Hair follicle dermal papilla cell (primary cell): Measurements from ENCODE around the gene RBMS2. TPM values are rescaled to one million over a fixed set of nuclear protein-coding genes. Genes with fewer than 3 reads are reported as not detected.
A peak's percentile ranks its signal among the peaks of the same experiment; 100 is the strongest.

ENCODE experiments used
- small RNA-seq: library from RNA; depleted of rRNA; stranded (forward); fragments of <200 nt; gene quantifications from one replicate; pipeline ENCODE3, GENCODE V24; 2012
- total RNA-seq: library from RNA; depleted of rRNA; stranded (reverse); fragments of >200 nt; gene quantifications from 2 replicates; pipeline ENCODE4 v1.2.3, GENCODE V29; 2012

RBMS2 gene, protein sequence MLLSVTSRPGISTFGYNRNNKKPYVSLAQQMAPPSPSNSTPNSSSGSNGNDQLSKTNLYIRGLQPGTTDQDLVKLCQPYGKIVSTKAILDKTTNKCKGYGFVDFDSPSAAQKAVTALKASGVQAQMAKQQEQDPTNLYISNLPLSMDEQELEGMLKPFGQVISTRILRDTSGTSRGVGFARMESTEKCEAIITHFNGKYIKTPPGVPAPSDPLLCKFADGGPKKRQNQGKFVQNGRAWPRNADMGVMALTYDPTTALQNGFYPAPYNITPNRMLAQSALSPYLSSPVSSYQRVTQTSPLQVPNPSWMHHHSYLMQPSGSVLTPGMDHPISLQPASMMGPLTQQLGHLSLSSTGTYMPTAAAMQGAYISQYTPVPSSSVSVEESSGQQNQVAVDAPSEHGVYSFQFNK
- total RNA-seq: 25.7 and 26.0 TPM in 2 replicates

GRCh38 chr12:56521590-56522371, at the start of gene RBMS2:
TSS of gene RBMS2 (plus strand) at chr12:56521820. CDS start at chr12:56522024, 204 bp downstream.

DNA sequence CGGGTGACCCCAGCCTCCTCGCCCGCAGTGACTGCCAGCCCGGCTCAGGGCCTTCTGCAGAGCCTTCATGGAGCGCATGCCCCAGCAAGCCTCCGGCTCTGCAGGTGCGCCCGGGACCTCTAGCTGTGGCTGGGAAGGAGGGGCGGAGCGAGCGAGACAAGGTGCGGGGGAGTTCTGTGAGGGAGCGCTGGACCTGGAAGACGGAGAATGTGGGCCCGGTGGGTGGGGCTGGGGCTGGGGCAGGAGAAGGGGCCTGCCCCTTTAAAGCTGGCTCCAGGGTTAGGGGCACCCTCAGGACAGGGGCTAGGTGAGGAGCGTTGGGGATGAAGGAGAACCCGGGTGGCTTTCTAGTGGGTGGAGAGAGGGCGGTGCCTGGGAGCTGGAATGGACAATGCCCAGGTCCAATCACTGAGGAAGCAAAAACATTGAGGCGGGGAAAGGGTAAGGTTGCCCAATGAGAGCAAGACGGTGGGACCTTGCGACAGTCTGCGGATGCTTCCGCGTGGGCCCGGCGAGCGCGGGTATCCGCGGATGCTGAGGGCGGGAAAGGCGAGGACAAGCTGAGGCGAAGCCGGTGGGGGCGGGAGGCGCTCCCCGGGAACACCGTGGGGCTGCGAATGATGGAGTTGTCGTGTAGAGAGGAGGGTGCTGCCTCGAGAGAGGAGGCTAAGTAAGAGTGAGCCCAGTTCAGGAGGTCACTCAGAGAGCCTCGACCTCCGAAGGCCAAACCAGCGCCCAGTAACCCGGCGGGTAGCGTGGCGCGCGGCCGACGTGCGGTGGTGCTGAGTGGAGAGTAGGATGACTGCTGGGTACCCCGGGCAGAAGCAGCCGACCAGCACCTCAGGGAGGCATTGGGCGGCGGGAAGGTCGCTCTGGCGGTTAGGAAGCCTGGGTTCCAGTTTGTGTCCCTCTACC, 33.3 kb upstream of the RBMS2 start, which contains the start of gene GLS2:
TSS of gene GLS2 (minus strand) at position 121 of the 915 bp plus-strand sequence. CDS start at position 78, 43 bp downstream.

DNA sequence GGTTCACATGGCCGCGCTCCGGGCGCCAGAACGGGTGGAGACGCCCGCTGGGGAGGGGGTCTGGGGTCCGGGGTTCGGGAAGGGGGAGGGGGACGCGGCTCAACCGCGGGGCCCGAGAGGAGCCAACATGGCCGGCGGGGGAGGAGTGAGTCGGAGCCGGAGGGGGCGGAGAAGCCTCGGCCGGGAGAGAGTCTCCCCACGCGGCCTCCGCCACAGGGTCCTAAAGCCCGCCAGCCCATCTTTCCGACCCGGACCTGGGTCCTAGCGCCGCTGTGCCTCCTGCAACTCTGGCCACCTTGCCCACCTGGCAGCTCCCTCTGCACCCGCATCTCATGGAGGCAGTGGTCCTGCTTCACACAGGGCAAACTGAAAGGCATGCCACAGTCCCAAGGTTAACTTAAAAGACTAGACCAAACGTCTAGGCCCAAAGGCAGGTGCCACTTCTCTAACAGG, 108.6 kb downstream of the RBMS2 start, which contains the start of gene BAZ2A:
TSS of gene BAZ2A (minus strand) at position 147 of the 453 bp plus-strand sequence. CDS start 12,796 bp downstream, outside the sequence.

Small RNA genes lying within 50 kb of the gene (small RNA-seq; reads per million reads assigned to genes)
- not detected for gene RNU6-343P
- gene SNORD59A: 10,081 reads per million, percentile 100 among the genes with 10 or more reads in this experiment

Other genes with a start within 250 kb of the RBMS2 start
- gene CS, start 221.5 kb upstream of the RBMS2 start, total RNA-seq: 91.3 and 105 TPM in 2 replicates
- 57.2 and 59.7 TPM in 2 replicates for gene CNPY2, start 205.8 kb upstream of the RBMS2 start, total RNA-seq
- gene PAN2, start 187.8 kb upstream of the RBMS2 start, total RNA-seq: 19.2 and 34.2 TPM in 2 replicates
- not detected in 2 replicates for gene IL23A, start 182.9 kb upstream of the RBMS2 start, total RNA-seq
- 671 and 690 TPM in 2 replicates for gene STAT2, start 161.7 kb upstream of the RBMS2 start, total RNA-seq
- not detected in 2 replicates for gene APOF, start 159.0 kb upstream of the RBMS2 start, total RNA-seq
- gene TIMELESS, start 72.4 kb upstream of the RBMS2 start, total RNA-seq: 2.6 and 3.4 TPM in 2 replicates
- 0.32 TPM in 1 of 2 replicates, not detected in the other for gene MIP, start 67.2 kb upstream of the RBMS2 start, total RNA-seq
- gene SPRYD4, start 53.2 kb upstream of the RBMS2 start, total RNA-seq: 2.8 and 2.9 TPM in 2 replicates
- gene GLS2, start 33.7 kb upstream of the RBMS2 start, total RNA-seq: not detected in 2 replicates
- 55.4 and 65.2 TPM in 2 replicates for gene BAZ2A, start 108.5 kb downstream of the RBMS2 start, total RNA-seq
- 321 and 357 TPM in 2 replicates for gene ATP5F1B, start 124.2 kb downstream of the RBMS2 start, total RNA-seq
- gene PTGES3, start 166.5 kb downstream of the RBMS2 start, total RNA-seq: 50.5 and 58.8 TPM in 2 replicates
- 583 and 627 TPM in 2 replicates for gene NACA, start 203.5 kb downstream of the RBMS2 start, total RNA-seq
- gene PRIM1, start 230.5 kb downstream of the RBMS2 start, total RNA-seq: 3.7 and 4.1 TPM in 2 replicates
- gene HSD17B6, start 241.5 kb downstream of the RBMS2 start, total RNA-seq: 0.61 and 0.97 TPM in 2 replicates